Astrocyte of the hippocampus (primary cell): ENCODE data around the gene ALDH1B1.
"Not testable (repeated sequence)": the region's sequence is repeated elsewhere in the genome, so short reads cannot be mapped to it uniquely, and the experiment has no call there.

Experiments
- DNase-seq: peaks from one replicate; pipeline ENCODE4 v3.0.0; 2011; ENCODE audit warnings: low read depth, low spot score

The ALDH1B1 gene

GRCh38 chr9:38387066-38387465, 5.4 kb upstream of the ALDH1B1 start:
- DNase-seq: no peak

GRCh38 chr9:38387751-38388150, 4.8 kb upstream of the ALDH1B1 start:
- DNase-seq: no peak

GRCh38 chr9:38388283-38389223, 3.9 kb upstream of the ALDH1B1 start:
- peak; percentile 22 for DNase-seq

- DNase-seq: no peak
These were observed 3.2 kb upstream of the ALDH1B1 start for GRCh38 chr9:38389313-38389712.

GRCh38 chr9:38390442-38390841, 2.1 kb upstream of the ALDH1B1 start:
- DNase-seq: no peak

GRCh38 chr9:38390851-38391250, 1.7 kb upstream of the ALDH1B1 start:
- no peak for DNase-seq

GRCh38 chr9:38391278-38392118, 1.0 kb upstream of the ALDH1B1 start:
- DNase-seq: no peak

- no peak for DNase-seq
These were observed 760 bp downstream of the ALDH1B1 start for GRCh38 chr9:38393128-38393796.

GRCh38 chr9:38394416-38394815, 1.9 kb downstream of the ALDH1B1 start:
- no peak for DNase-seq

- DNase-seq: no peak
These were observed 3.3 kb downstream of the ALDH1B1 start for GRCh38 chr9:38395653-38396370.

GRCh38 chr9:38396371-38396671, 3.8 kb downstream of the ALDH1B1 start:
- DNase-seq: no peak

- DNase-seq: not testable (repeated sequence)
These were observed 6.7 kb downstream of the ALDH1B1 start for GRCh38 chr9:38399191-38399590.

- no peak for DNase-seq
These were observed 9.5 kb downstream of the ALDH1B1 start for GRCh38 chr9:38401994-38402393.

GRCh38 chr9:38404314-38404713, 11.8 kb downstream of the ALDH1B1 start:
- DNase-seq: no peak

GRCh38 chr9:38405785-38406184, 13.3 kb downstream of the ALDH1B1 start:
- no peak for DNase-seq

- DNase-seq: no peak
These were observed 14.1 kb downstream of the ALDH1B1 start for GRCh38 chr9:38406476-38407186.

GRCh38 chr9:38408719-38409118, 16.2 kb downstream of the ALDH1B1 start:
- no peak for DNase-seq

- no peak for DNase-seq
These were observed 20.2 kb downstream of the ALDH1B1 start for GRCh38 chr9:38412751-38413150.

- DNase-seq: no peak
These were observed 20.8 kb downstream of the ALDH1B1 start for GRCh38 chr9:38413283-38413682.

GRCh38 chr9:38414040-38414723, 21.7 kb downstream of the ALDH1B1 start:
- no peak for DNase-seq
